TTC549 (cell line): ENCODE results near the gene MAB21L3.

ENCODE experiments used
- FAIRE-seq: peaks from 2 replicates; lab custom pipeline; 2012; peaks lifted over from hg19 to GRCh38; lab: Jason Lieb, UNC

Gene MAB21L3

DNA sequence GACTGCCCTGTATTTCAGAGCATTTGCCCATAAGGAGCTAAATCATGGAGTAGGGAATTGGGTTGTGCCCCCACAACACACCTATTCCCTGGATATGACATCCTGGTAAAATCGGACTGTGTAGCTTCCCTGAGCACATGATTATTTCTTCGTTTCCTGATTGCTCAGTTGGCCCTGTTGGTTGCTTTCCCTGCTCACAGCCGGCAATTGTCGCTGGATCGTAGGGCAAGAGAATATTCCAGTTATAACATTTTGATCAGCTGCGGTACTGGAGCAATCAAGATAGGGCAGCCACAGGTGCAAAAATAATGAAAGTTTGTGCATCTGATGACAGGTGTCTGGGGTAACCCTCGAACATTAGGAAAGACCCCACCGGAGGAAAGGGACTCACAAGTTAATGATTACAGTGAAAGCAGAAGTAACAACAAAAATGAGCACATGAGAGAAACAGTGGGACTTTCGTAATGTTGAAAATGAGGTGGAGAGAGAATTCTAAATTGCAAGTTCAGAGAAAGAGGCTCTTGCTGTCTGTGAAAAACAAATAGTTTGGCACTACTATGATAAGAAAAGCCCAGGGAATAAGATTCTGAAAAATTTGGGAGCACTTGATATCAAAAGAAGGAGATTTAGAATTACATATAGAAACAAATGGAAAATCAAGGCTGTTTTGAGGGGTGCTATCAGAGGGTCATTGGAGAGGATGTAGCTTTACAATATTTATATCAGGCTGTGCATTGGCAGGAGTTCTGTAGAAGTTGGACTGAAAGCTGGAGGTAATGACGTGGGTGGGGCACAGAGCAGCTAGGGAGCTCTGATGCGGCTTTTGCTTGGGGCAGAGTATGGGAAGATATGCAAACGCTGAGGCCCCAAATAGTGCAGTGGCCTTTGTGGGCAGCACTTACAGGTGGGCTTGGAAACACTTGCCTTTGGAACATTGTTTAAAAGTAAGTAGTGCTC is at the start of gene MAB21L3:
MAB21L3 (plus strand) TSS at position 833 of the 957 bp plus-strand sequence. CDS start 1,217 bp downstream, outside the sequence.
- FAIRE-seq = no peak

DNA sequence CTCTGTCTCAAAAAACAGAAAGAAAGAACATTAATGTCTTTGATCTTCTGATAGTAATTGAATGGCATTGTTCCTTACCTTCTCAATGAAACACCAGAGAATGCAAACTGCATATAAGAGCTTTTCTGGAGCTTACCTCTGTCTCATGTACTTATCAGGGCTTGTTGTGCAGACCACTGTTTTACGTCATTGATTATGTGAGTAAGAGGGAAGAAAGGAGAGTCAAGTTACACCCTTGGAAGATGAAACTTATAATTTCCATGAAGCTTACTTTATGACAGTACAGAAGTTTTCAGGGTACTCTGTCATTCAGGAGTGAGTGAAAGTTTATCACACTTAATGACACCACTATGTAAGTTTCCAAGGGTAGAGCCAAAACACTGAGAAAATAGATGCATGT is 49.0 kb upstream of the MAB21L3 start:
- FAIRE-seq = no peak

DNA sequence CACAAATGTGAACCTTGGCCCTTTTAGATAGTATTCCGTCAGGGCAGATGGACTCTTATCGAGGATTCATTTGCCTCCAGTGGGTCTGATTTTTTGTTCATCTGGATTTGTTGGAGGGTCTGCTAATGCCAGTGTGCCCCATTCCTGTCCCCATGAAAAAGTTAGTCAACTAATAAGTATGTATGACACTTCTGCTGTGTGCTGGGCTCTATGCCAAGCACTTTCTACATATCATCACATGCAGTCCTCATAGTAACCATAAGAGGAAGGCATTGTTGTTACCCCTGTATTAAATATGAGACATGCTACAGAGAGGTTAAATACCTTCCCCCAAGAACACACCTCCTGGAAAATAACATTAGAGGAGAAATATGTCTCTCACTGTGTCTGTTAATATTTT is 46.6 kb upstream of the MAB21L3 start:
- no peak for FAIRE-seq

DNA sequence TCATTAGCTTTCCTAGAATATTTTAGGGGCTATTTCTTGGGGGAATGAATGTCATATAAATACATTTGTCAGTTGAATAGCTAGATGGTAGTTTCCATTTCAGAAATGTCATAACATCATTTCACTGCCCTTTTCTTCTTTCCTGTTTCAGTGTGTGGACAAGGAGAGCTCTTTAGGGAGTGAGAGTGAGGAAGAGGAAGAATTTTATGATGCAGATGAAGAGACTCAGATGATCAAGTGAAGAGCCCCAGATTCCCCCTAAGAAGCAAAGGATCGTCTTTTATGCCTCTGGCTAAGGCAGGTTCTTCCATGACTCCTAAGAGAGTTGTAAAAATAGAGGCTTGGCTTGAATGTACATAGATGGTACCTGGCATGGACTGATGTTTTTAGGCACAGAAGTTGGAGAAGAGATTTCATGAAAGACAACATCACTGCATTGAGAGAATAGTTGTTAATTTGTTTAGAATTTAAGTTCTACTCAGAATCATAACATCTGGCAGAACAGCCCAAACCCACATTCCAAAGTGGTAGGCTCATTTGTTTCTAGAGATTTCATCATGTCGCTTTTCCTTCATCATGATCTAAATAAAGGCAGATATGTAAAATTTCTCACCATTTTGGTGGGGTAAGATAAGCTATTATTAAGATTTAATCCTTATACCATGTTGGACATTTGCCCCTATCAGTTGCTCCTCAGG is 44.2 kb upstream of the MAB21L3 start:
- FAIRE-seq = no peak

DNA sequence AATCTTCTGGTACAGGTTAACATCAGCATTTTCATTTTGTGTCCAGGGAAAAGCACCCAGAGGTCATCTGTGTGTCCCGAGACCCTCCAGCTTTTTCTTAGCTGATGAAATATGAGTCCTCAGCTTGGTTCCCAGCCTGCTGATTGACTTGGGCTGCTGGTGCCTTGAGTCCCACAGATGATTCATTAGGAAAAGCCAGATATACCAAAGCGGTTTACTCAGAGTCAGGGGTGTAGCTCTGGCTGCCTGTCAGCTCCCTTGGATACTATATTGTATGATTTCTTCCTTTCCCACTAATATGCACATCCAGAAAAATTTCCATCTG is 43.7 kb upstream of the MAB21L3 start:
- FAIRE-seq = no peak

DNA sequence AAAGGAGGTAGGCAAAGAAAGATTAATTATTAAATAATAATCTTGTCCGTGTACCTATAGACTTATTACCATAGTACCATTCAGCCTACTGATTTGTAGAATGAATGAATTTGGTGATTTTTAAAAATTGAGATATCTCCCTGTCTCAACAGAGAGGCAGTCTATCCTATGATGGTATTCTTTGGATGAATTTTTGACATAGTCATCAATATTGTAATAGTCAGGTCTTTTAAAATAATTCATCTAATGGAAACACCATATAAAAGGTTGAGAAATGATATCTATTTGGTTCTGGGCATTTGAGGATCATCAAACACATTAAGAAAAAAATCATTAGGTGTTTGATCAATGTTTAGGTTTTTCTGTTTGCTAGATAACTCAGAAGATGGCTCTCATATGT is 35.6 kb upstream of the MAB21L3 start:
- FAIRE-seq = no peak

DNA sequence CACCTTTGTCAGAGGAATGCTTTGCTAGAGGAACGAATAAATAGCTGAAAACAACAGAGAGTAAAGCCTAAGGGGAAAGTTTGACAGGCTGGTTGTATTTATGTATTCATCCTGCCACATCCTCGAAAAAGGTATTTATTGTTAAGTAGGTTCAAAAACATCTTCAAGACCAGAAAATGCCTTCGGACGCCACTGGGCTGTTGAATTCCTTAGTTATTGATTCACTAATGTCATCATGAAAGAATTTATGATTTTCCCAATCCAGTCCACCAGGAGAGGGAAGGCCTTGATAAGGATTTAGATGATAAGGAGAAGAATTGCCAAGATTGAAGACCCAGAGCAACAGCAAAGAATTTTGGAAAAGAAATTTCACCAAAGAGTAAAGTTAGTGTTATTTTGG is 35.2 kb upstream of the MAB21L3 start:
- FAIRE-seq = no peak

DNA sequence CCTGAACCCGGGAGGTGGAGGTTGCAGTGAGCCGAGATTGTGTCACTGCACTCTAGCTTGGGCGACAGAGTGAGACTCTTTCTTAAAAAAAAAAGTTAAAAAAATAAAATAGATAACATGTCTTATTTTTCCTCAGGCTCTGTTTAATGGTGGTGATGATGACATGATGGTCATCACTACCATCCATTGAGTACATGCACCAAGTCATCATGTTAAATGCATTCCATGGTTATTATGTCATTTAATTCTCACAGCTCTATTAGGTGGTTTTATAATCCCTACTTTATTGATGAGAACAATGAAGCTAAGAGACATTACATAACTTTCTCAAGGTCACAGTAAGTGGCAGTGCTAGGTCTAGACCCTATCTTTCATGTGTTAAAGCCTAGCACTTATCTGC is 34.4 kb upstream of the MAB21L3 start:
- no peak for FAIRE-seq

DNA sequence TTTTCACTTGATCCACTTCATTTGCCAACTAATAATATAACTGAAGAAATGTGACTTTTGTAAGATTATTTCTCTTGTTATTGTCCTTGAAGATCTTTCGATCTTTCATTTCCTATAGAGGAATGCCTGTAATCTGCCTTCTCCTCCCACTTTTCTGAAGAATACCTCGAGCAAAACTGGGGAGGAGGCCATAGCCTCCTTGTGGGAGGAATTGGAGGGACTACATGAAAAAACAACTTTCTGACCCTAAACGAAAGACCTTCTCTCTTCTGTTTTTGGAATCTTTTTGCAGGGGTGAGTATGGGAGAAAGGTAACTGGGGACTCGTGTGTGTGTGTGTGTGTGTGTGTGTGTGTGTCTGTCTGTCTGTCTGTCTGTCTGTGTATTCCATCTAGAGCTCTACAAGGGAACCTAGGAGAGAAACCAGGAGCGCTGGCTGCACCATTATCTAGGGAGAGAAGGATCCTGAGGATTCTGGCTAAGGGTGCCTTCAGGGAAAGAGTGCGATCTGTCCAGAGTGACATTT is 32.4 kb upstream of the MAB21L3 start:
- FAIRE-seq = no peak

DNA sequence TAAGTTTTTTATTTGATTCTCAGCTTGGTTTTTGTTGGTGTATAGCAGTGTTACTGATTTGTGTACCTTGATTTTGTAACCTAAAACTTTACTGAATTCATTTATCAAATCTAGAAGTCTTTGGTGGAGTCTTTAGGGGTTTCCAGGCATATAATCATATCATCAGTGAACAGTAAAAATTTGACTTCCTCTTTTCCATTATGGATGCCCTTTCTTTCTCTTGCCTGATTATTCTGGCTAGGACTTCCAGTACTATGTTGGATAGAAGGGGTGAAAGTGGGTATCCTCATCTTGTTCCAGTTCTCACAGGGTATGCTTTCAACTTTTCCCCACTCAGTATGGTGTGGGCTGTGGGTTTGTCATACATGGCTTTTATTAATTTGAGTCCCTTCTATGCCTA is 23.6 kb upstream of the MAB21L3 start:
- FAIRE-seq = no peak

DNA sequence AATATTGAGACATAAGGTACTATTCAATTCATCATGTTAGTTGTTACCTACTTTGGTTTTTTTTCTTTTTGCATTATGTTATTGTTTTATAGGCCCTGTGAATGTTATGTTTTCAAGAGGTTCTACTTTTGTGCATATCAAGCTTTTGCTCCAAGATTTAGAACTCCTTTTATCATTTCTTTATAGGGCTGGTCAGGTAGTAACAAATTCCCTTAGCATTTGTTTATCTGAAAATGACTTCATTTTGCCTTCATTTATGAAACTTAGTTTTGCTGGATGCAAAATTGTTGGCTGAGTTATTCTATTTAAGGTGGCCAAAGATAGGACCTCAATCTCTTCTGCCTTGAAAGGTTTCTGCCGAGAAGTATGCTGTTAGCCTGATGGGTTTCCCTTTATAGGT is 21.3 kb upstream of the MAB21L3 start:
- FAIRE-seq = no peak

DNA sequence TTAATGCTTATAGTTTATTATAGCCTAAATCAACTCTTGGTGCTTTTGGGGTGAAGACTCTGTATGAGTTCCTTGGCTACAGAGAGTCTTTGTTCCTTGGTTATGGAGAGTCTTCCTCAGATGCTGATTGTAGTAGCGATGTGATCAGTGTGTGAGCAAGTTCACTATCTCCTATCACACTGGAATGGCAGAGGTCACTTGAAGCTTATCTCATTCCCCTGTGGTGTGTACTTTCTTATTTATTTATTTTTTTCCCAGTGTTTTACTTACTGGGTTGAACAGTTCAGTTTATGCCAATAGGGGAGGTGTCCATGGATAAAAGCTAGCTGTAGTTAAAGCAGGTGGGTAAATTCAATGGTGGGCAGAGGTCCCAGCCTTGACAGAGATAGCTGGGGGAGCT is 20.1 kb upstream of the MAB21L3 start:
- no peak for FAIRE-seq

DNA sequence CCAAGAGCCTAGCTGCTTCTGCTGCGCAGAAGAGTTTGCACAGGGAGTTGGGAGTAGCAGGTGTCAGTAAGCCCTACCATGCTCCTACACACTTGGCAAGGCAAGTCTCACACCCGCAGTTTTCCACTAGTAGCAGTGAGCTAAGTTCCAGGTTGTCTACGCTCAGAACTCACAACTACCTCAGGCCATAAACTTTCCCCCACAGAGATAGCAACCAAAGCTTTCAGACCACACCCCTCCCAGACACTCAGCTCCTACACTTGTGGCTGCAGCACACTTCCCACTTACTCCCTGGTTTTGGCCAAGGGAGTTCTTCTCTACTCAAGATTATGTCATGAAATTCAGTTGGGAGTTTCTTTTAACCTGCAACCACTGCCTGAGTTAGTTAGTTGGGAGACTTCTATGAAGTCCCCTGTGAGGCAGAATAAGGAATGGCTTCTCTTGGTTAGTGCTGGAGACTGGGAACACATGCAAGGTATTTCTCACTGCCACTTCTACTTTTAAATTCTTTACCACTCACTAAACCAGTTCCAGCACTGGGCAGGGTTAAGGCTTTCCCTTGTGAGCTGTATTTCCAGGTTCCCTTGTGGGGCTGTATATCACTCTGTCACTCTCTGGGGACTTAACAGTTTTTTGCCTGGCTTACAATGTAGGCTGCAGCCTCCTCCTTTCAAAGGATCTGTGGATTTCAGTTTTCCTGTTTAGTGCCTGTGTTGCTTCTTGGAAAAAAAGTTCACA is 18.3 kb upstream of the MAB21L3 start:
- no peak for FAIRE-seq

DNA sequence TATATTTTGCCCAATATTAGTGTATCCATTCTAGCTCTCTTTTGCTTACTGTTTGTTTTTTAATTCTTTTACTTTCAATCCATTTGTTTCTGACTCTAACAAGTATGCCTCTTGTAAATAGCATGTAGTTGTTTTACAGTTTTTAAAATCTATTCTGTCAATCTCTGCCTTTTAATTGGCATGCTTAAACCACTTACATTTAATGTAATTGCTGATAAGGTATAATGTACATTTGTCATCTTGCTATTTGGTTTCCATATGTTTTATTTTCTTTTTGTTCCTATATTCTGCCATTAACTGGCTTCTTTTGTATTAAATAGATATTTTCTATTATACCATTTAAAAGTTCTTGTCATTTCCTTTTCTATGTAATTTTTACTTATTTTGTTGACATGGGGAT is 16.2 kb upstream of the MAB21L3 start:
- no peak for FAIRE-seq

DNA sequence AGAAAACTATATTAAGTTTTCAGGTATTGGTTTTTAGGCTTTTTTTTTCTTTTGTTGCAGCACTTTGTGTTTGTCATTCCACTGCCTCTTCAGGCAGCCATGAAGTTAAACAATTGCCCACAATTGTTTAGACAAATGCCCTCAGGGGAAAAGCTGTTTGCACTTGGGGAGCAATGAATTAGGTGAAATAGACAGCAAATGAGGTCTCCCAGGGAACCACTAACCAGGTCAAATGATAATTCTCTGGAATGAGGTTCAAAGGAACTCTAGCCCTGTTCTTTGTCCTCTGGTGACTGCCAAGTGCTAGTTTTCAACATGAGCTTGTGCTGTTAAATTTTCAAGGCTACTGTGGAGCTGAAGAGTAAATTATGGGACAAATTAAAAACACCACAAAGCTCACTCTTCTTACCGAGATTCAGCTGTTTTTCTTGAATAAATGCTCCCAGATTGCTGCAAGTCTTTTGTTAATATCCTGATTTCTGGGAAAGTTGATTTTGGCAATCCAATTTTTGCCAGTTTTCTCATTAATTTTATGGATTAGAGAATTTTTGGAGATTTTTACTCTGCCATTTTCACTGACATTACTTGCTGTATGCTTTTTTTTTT is 15.1 kb upstream of the MAB21L3 start:
- no peak for FAIRE-seq

DNA sequence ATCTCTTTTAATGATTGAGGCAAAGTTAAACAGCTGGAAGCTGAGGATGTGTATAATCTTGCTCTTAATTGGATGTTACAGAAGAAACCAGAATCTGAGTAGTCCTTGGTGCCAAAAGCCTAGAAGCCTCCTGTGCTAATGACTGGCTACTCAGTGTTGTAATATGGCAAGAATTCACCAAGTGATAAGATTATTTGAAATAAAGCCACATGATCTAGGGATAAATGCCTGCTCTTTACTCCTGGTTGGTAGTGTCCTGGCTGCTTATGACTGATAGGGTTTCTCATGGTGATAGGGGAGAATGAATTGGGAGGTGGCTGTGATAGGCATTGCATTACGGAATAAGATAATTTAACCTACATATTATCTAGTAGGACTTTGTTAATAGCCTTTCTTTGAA is 13.6 kb upstream of the MAB21L3 start:
- no peak for FAIRE-seq

DNA sequence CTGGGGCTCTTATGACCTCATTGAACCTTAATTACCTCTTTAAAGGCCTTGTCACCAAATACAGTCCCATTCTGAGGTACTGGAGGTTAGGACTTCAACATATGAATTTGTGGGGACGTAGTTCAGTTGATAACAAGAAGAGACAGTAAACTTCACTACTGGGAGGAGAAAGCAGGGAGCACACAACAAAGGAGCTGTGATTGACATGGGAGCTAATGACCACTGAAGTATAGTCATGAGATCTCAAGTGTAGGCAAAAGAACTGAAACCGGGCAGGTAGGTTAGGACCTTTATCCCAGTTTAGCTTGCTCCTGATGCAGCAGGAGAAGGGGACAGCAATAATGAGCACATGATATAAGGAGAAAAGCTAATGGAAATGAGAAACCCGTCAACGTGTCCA is 11.8 kb upstream of the MAB21L3 start:
- FAIRE-seq = no peak

DNA sequence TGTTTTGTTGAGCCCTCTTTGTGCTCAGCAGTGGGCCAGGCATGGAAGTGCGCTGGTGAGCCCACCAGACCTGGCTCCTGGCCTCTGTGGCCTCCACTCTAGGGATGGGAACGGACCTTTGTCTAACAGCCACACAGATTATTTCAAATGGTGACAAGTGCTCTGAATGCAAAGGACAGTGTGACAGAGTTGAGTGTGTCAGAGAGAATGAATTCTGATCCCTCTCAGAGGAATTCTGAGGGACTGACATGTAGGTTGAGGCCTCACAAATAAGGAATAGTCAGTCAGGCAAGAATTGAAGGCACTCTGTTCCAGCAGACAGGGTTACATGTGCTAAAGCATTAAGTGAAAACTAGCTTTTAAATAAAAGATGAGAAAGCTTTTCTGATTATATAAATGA is 11.3 kb upstream of the MAB21L3 start:
- no peak for FAIRE-seq

DNA sequence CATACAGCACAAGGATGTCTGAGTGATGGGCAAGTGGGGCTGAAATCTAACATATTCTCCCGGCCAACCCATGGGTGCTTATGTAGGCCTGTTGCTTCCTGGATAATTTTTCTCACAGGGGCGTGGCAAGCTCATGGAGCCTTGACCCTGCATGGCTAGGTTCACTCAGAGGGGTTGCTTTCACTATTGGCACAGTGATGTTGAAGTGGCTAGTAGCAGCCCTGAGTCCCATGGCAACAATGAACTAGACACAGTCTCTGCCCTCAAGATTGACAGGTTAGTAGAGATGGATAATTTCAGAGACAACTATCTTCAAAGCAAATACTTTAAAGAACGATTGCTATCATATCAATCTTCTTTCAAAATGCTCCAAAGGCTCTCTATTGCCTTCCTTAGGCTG is 6.5 kb upstream of the MAB21L3 start:
- no peak for FAIRE-seq

DNA sequence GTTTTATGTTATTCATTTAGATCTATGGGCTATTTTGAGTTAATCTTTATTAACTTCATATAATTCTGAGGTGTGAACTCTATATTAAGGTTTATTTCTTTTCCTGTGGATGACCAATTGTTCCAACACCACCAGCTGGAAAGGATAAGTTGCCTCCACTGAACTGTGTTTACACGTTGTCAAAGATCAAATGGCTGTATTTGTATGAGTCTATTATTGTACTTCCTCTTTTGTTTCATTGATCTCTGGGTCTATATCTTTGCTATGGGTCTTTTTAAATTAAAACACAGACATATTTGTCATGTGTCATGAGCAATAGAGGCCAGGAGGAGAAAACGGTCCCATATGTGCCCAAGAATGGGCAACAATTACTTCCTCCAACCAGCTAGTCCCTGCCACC is 5.2 kb upstream of the MAB21L3 start:
- no peak for FAIRE-seq

DNA sequence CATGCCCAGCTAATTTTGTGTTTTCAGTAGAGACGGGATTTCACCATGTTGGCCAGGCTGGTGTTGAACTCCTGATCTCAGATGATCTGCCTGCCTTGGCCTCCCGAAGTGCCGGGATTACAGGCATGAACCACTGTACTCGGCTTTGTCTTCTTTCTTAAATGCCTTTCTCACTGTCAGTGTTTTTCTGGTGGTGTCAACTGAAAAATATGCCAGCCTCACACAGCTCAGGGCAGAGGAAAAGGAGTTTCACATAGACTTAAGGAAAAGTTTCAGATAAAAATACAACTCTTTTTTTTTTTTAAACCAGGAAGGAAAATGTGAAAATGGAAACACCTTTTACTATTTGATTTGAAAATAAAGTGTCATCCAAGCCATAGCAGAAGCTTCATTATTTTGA is 4.6 kb upstream of the MAB21L3 start:
- FAIRE-seq = no peak

DNA sequence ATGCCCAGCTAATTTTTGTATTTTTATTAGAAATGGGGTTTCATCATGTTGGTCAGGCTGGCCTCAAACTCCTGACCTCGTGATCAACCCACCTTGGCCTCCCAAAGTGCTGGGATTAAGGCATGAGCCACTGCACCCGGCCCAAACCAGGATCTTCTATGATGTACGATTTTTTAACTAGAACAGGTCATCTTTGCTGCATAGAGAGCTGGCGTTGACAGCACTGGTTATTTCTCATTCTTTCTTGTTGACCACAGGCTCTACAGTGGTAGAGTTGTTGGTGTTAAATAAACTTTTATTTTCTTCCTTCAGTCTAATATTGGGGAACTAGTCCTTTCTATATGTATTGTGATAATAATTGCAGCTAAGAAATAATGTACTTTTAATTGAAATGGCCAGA is 3.8 kb upstream of the MAB21L3 start:
- FAIRE-seq = no peak
